ENCODE measurements around the gene HOPX. TPM values are rescaled to one million over a fixed set of nuclear protein-coding genes. Genes with fewer than 3 reads are reported as not detected.
"Not testable (repeated sequence)": the region's sequence is repeated elsewhere in the genome, so short reads cannot be mapped to it uniquely, and the experiment has no call there.

HOPX gene
- total RNA-seq, 4 donors from 2014 or later = 2.7 to 14.4 (median 7.0) TPM

GRCh38 chr4:56641494-56642051 lies 39.5 kb downstream of the HOPX start:
- no peak for DNase-seq
- Histone ChIP-seq H3K27me3 (no peaks in the 10 kb centered on the region), H3K4me1 (no peaks in the 10 kb centered on the region), H3K27ac (no peak overlapping the region), H3K9me3 (peaks cover 0 to 7% (median 0%) of the 10 kb centered on the region in 4 donors), H3K4me3 (no peak overlapping the region), H3K36me3 (no peaks in the 10 kb centered on the region)
- peak in 1 of 6 experiments; percentile 10 for TF ChIP-seq CTCF (IDR thresholded peaks at IDR 0.05)
- TF ChIP-seq POLR2A (IDR thresholded peaks at IDR 0.05) = no peak

GRCh38 chr4:56640621-56641493 lies 40.2 kb downstream of the HOPX start:
- no peaks in the 10 kb centered on the region for H3K4me1 ChIP-seq
- no peak overlapping the region for H3K27ac ChIP-seq
- H3K27me3 ChIP-seq = no peaks in the 10 kb centered on the region
- TF ChIP-seq POLR2A (IDR thresholded peaks at IDR 0.05) (no peak), CTCF (IDR thresholded peaks at IDR 0.05) (no peak)
- H3K9me3 ChIP-seq = peaks cover 0 to under 1% (median 0%) of the 10 kb centered on the region in 4 donors
- no peak for DNase-seq
- H3K4me3 ChIP-seq = no peak overlapping the region
- H3K36me3 ChIP-seq = no peaks in the 10 kb centered on the region

GRCh38 chr4:56637791-56638190 lies 43.3 kb downstream of the HOPX start:
- no peaks in the 10 kb centered on the region for H3K4me1 ChIP-seq
- no peak overlapping the region for H3K4me3 ChIP-seq
- DNase-seq = no peak
- no peaks in the 10 kb centered on the region for H3K9me3 ChIP-seq
- no peak for TF ChIP-seq POLR2A (IDR thresholded peaks at IDR 0.05)
- TF ChIP-seq CTCF (IDR thresholded peaks at IDR 0.05) = no peak
- no peaks in the 10 kb centered on the region for H3K27me3 ChIP-seq
- no peak overlapping the region for H3K27ac ChIP-seq
- H3K36me3 ChIP-seq = no peaks in the 10 kb centered on the region

- Histone ChIP-seq H3K27ac (no peak overlapping the region), H3K9me3 (no peaks in the 10 kb centered on the region), H3K4me3 (no peak overlapping the region), H3K36me3 (no peaks in the 10 kb centered on the region), H3K27me3 (no peaks in the 10 kb centered on the region), H3K4me1 (no peaks in the 10 kb centered on the region)
- TF ChIP-seq CTCF (IDR thresholded peaks at IDR 0.05) (no peak), POLR2A (IDR thresholded peaks at IDR 0.05) (no peak)
- no peak for DNase-seq
Observed at GRCh38 chr4:56637154-56637553, 43.9 kb downstream of the HOPX start.

GRCh38 chr4:56634954-56635353 lies 46.1 kb downstream of the HOPX start:
- H3K27me3 ChIP-seq, H3K36me3 ChIP-seq, H3K4me3 ChIP-seq, DNase-seq, H3K4me1 ChIP-seq, H3K9me3 ChIP-seq, H3K27ac ChIP-seq: not testable (repeated sequence)

GRCh38 chr4:56633486-56633885 lies 47.6 kb downstream of the HOPX start:
- Histone ChIP-seq H3K27ac (no peak overlapping the region), H3K27me3 (no peaks in the 10 kb centered on the region), H3K4me1 (no peaks in the 10 kb centered on the region), H3K4me3 (no peak overlapping the region), H3K9me3 (no peaks in the 10 kb centered on the region), H3K36me3 (no peaks in the 10 kb centered on the region)
- DNase-seq = no peak
- no peak for TF ChIP-seq POLR2A (IDR thresholded peaks at IDR 0.05)
- TF ChIP-seq CTCF (IDR thresholded peaks at IDR 0.05) = no peak
